GM18907 (cell line): ENCODE data around the gene MAL.

Source experiments
- ATAC-seq: cut with Tn5 transposase; IDR thresholded peaks from one replicate; pipeline ENCODE4 v1.9.1; 2021; ENCODE audit warnings: mild to moderate bottlenecking, moderate library complexity; ENCODE audit not compliant: unreplicated experiment

The MAL gene

GRCh38 chr2:95025406-95026319 lies at the start of gene MAL:
MAL (plus strand) TSS chr2:95025708; CDS start chr2:95025793, 85 bp downstream.
- peak; percentile 40 for ATAC-seq

- no peak for ATAC-seq
Observed at GRCh38 chr2:94977826-94978225, 47.7 kb upstream of the MAL start.

- no peak for ATAC-seq
Observed at GRCh38 chr2:94978917-94979316, 46.6 kb upstream of the MAL start.

GRCh38 chr2:94979406-94980375 lies 45.8 kb upstream of the MAL start:
- ATAC-seq, result no peak

GRCh38 chr2:94980406-94980805 lies 45.1 kb upstream of the MAL start:
- ATAC-seq, result no peak

- no peak for ATAC-seq
Observed at GRCh38 chr2:94982156-94982555, 43.4 kb upstream of the MAL start.

GRCh38 chr2:94982675-94983074 lies 42.8 kb upstream of the MAL start:
- no peak for ATAC-seq

- no peak for ATAC-seq
Observed at GRCh38 chr2:94984964-94985575, 40.4 kb upstream of the MAL start.

GRCh38 chr2:94985636-94986035 lies 39.9 kb upstream of the MAL start:
- no peak for ATAC-seq

GRCh38 chr2:94986392-94986963 lies 39.0 kb upstream of the MAL start:
- peak; percentile 89 for ATAC-seq

GRCh38 chr2:94987074-94988020 lies 38.2 kb upstream of the MAL start:
- ATAC-seq, result no peak

GRCh38 chr2:94990956-94991355 lies 34.6 kb upstream of the MAL start:
- no peak for ATAC-seq

- ATAC-seq, result no peak
Observed at GRCh38 chr2:94992360-94992759, 33.1 kb upstream of the MAL start.

- ATAC-seq, result no peak
Observed at GRCh38 chr2:94993176-94994062, 32.1 kb upstream of the MAL start.

- no peak for ATAC-seq
Observed at GRCh38 chr2:94994063-94994913, 31.2 kb upstream of the MAL start.

GRCh38 chr2:94994914-94995552 lies 30.5 kb upstream of the MAL start:
- no peak for ATAC-seq
